MCF 10A (cell line): ENCODE measurements around the gene TMEM248. TPM values are rescaled to one million over a fixed set of nuclear protein-coding genes. Genes with fewer than 3 reads are reported as not detected.

Experiments used
- BruUV-seq: library from RNA; stranded (reverse); fragments of 400-500 nt; replicated peaks from 2 replicates; lab custom pipeline; 2021; lab: Mats Ljungman, UMichigan
- CTCF ChIA-PET: fragments of 300-600 bp; sonication (Branson Sonifier 250); formaldehyde crosslinking; extraction: SDS; loops from one replicate; lab custom pipeline; 2021; ENCODE audit warnings: antibody characterized with exemption, inconsistent platforms; lab: Yijun Ruan, JAX
- POLR2A ChIA-PET: fragments of 300-600, 350-650 bp; sonication (Branson Sonifier 250); formaldehyde crosslinking; extraction: SDS; loops from one replicate; lab custom pipeline; 2020; ENCODE audit warnings: antibody characterized with exemption, inconsistent platforms; lab: Yijun Ruan, JAX
- DNase-seq: peaks from one replicate; pipeline ENCODE4 v3.0.0-alpha.2; 2018; ENCODE audit not compliant: unreplicated experiment
- H3K27ac Mint-ChIP-seq: one replicate; pipeline ENCODE4 v1.8.0; 2022; ENCODE audit warnings: mild to moderate bottlenecking, low read depth, mixed read lengths; ENCODE audit not compliant: unreplicated experiment
- H3K27me3 Mint-ChIP-seq: one replicate; pipeline ENCODE4 v1.8.0; 2022; ENCODE audit warnings: mixed read lengths; ENCODE audit not compliant: insufficient read depth, unreplicated experiment
- H3K36me3 Mint-ChIP-seq: one replicate; pipeline ENCODE4 v1.8.0; 2022; ENCODE audit warnings: mild to moderate bottlenecking, moderate library complexity, mixed read lengths; ENCODE audit not compliant: insufficient read depth, unreplicated experiment
- H3K4me1 Mint-ChIP-seq: one replicate; pipeline ENCODE4 v1.8.0; 2022; ENCODE audit warnings: mixed read lengths; ENCODE audit not compliant: insufficient read depth, unreplicated experiment
- H3K4me3 Mint-ChIP-seq: one replicate; pipeline ENCODE4 v1.8.0; 2022; ENCODE audit warnings: mild to moderate bottlenecking, moderate library complexity, mixed read lengths; ENCODE audit not compliant: unreplicated experiment
- H3K9me3 Mint-ChIP-seq: one replicate; pipeline ENCODE4 v1.8.0; 2022; ENCODE audit warnings: mixed read lengths; ENCODE audit not compliant: unreplicated experiment
- intact Hi-C: fragments of 100-400 bp; cut with micrococcal nuclease; formaldehyde crosslinking; loops from 2 replicates; pipeline ENCODE4 v1.14.1; 2022
- total RNA-seq: library from RNA; stranded (reverse); gene quantifications from 2 replicates; pipeline ENCODE4 v1.2.3, GENCODE V29; 2022
- TF ChIP-seq, protein P1 (sequence below): fragments of 200-600 bp; IDR thresholded peaks from one replicate; pipeline ENCODE4 v1.8.0; 2022; ENCODE audit warnings: antibody characterized with exemption, mild to moderate bottlenecking; ENCODE audit not compliant: unreplicated experiment

Gene TMEM248
- total RNA-seq, 1 experiment from 2014 or later: 75.7 TPM

GRCh38 chr7:66937940-66938339 lies 16.9 kb downstream of the TMEM248 start:
- H3K27ac Mint-ChIP-seq: no peak overlapping the region
- H3K36me3 Mint-ChIP-seq: peaks cover 37% of the 10 kb centered on the region

GRCh38 chr7:66939325-66939724 lies 18.3 kb downstream of the TMEM248 start:
- DNase-seq: no peak
- ChIA-PET POLR2A (no interaction called here), CTCF (no interaction called here)
- no peak overlapping the region for H3K4me3 Mint-ChIP-seq
- H3K27me3 Mint-ChIP-seq: no peaks in the 10 kb centered on the region
- TF ChIP-seq, protein P1, sequence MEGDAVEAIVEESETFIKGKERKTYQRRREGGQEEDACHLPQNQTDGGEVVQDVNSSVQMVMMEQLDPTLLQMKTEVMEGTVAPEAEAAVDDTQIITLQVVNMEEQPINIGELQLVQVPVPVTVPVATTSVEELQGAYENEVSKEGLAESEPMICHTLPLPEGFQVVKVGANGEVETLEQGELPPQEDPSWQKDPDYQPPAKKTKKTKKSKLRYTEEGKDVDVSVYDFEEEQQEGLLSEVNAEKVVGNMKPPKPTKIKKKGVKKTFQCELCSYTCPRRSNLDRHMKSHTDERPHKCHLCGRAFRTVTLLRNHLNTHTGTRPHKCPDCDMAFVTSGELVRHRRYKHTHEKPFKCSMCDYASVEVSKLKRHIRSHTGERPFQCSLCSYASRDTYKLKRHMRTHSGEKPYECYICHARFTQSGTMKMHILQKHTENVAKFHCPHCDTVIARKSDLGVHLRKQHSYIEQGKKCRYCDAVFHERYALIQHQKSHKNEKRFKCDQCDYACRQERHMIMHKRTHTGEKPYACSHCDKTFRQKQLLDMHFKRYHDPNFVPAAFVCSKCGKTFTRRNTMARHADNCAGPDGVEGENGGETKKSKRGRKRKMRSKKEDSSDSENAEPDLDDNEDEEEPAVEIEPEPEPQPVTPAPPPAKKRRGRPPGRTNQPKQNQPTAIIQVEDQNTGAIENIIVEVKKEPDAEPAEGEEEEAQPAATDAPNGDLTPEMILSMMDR: no peak
- H3K36me3 Mint-ChIP-seq: peaks cover 47% of the 10 kb centered on the region
- H3K4me1 Mint-ChIP-seq: no peaks in the 10 kb centered on the region
- H3K27ac Mint-ChIP-seq: no peak overlapping the region
- no TSS peak for BruUV-seq
- intact Hi-C loops: no loop called here
- H3K9me3 Mint-ChIP-seq: no peaks in the 10 kb centered on the region

More at GRCh38 chr7:66937940-66938339, 16.9 kb downstream of the TMEM248 start:
- no peak for DNase-seq
- H3K4me3 Mint-ChIP-seq: no peak overlapping the region
- intact Hi-C loops: no loop called here
- no peaks in the 10 kb centered on the region for H3K9me3 Mint-ChIP-seq
- no peaks in the 10 kb centered on the region for H3K27me3 Mint-ChIP-seq
- no peaks in the 10 kb centered on the region for H3K4me1 Mint-ChIP-seq
- POLR2A ChIA-PET: interaction anchor here (1.0 kb wide), 1 partner anchor 14 kb away, joined by 3 read pairs; no protein-coding TSS in a partner anchor
- no TSS peak for BruUV-seq
- CTCF ChIA-PET: interaction anchor here (1.4 kb wide), 1 partner anchor 11 kb away, joined by 5 read pairs; no protein-coding TSS in a partner anchor
- TF ChIP-seq, protein P1: no peak

DNA sequence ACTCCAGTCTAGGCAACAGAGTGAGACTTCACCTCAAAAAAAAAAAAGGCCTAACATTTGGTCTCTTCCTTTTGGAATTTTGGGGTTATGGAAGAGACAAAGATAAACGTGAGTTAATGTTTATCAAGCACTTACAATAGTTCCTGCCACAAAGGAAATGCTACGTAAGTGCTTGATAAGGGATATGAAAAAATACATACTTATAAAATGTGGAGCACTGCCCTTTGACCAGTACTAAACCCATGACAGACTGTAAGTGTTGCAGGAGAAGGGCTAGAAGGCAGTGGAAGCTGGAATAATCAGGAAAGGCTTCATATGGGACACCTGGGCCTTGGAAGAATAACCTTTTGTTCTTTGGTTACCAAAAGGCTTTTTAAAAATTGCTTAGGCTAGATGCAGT lies 25.5 kb downstream of the TMEM248 start:
- ChIA-PET CTCF (interaction anchor here (0.6 to 0.7 kb wide), 4 partner anchors 17 to 134 kb away, joined by 3 to 4 read pairs (median 4); no protein-coding TSS in a partner anchor), POLR2A (no interaction called here)
- no peak overlapping the region for H3K4me3 Mint-ChIP-seq
- no TSS peak for BruUV-seq
- H3K27me3 Mint-ChIP-seq: no peaks in the 10 kb centered on the region
- peaks cover 83% of the 10 kb centered on the region for H3K36me3 Mint-ChIP-seq
- peaks cover 15% of the 10 kb centered on the region for H3K4me1 Mint-ChIP-seq
- no peak for DNase-seq
- H3K9me3 Mint-ChIP-seq: no peaks in the 10 kb centered on the region
- TF ChIP-seq, protein P1: no peak
- intact Hi-C loops: no loop called here
- H3K27ac Mint-ChIP-seq: no peak overlapping the region

- no peaks in the 10 kb centered on the region for H3K27me3 Mint-ChIP-seq
- ChIA-PET POLR2A (no interaction called here), CTCF (interaction anchor here (0.9 kb wide), 1 partner anchor 49 kb away, joined by 3 read pairs; no protein-coding TSS in a partner anchor)
- no peak overlapping the region for H3K27ac Mint-ChIP-seq
- intact Hi-C loops: no loop called here
- TF ChIP-seq, protein P1: no peak
- BruUV-seq: no TSS peak
- H3K4me1 Mint-ChIP-seq: peaks cover 30% of the 10 kb centered on the region
- no peak overlapping the region for H3K4me3 Mint-ChIP-seq
- H3K9me3 Mint-ChIP-seq: no peaks in the 10 kb centered on the region
- H3K36me3 Mint-ChIP-seq: peaks cover 71% of the 10 kb centered on the region
- DNase-seq: no peak
Measured at GRCh38 chr7:66948480-66949109, 27.6 kb downstream of the TMEM248 start.
